GM18907 (cell line): Measurements from ENCODE around the gene ABCG1.

ENCODE experiments used
- ATAC-seq: cut with Tn5 transposase; IDR thresholded peaks from one replicate; pipeline ENCODE4 v1.9.1; 2021; ENCODE audit warnings: mild to moderate bottlenecking, moderate library complexity; ENCODE audit not compliant: unreplicated experiment

The ABCG1 gene

GRCh38 chr21:42214081-42214750 is 4.7 kb upstream of the ABCG1 start:
- no peak for ATAC-seq

DNA sequence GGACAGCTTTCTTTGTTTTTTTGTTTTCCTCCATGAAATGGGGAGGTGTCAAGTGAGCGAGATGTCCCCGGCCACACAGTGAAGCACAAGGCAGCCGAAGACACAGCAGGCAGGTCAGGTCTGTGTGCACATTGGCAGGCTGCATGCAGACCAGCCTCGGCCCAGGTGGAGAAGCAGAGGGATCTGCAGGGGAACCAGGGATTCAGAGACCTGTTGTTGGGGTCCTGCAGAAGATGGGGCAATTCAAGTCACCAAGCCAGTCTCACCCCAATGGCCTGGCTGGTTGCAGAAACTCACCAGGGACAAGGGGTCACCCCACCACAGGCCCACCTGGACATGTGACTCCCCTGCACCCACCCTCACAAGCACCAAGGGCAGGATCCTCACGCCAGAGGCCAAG is 4.0 kb upstream of the ABCG1 start:
- ATAC-seq, result no peak

- ATAC-seq, result no peak
Measured at GRCh38 chr21:42215942-42216725, 2.8 kb upstream of the ABCG1 start.

- ATAC-seq, result no peak
Measured at GRCh38 chr21:42216726-42217572, 2.0 kb upstream of the ABCG1 start.

DNA sequence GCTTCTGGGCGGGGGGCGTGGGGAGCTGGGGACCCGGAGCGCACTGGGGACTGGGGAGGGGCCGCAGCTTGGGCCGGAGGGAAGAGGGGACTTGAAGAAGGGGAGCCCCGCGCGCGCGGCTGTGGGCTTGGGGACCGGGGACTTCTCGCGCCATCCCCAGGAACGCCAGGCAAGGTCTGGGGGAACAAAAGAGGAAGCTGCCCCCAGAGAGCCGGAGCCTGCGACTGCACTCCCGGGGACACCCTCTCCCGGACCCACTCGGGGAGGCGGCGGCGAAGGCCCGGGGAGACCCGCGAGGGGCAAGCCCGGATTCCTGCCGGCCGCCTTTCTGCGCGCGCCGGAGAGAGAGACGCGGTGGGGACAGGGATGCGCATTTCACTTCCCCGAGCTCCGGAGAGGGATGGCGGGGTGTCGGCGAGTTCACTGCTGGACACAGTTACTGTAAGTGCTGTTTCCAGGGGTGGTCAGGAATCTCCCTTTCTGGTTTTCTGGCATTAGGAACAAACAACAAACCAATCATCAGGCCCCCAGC is 732 bp downstream of the ABCG1 start:
- peak; percentile 32 for ATAC-seq

DNA sequence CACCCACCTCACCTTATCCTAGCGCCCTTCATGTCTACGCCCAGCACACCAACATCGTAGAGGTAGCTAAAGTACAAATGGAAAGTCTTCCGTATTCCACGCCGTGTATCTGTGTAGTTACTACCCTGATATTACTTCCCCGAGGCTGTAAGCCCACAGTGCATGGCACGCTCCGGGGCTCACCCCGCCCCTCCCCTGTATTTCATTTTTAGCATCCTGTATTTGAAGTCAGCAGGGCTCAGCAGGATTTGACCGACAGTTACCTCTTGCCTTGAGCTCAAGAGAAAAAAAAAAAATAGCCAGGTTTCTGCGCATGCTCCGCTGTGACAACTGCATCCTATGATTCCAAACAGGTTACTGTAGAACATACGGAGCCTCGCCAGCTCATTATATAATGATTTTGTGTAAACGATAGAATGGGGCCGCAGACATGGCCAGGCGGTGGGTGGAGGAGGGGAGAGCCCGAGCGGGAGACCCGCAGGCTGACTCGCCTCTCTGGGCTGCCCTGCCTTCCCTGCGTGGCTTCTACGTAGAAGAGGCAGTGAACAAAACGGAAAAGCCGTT is 1.3 kb downstream of the ABCG1 start:
- ATAC-seq, result peak; percentile 53

DNA sequence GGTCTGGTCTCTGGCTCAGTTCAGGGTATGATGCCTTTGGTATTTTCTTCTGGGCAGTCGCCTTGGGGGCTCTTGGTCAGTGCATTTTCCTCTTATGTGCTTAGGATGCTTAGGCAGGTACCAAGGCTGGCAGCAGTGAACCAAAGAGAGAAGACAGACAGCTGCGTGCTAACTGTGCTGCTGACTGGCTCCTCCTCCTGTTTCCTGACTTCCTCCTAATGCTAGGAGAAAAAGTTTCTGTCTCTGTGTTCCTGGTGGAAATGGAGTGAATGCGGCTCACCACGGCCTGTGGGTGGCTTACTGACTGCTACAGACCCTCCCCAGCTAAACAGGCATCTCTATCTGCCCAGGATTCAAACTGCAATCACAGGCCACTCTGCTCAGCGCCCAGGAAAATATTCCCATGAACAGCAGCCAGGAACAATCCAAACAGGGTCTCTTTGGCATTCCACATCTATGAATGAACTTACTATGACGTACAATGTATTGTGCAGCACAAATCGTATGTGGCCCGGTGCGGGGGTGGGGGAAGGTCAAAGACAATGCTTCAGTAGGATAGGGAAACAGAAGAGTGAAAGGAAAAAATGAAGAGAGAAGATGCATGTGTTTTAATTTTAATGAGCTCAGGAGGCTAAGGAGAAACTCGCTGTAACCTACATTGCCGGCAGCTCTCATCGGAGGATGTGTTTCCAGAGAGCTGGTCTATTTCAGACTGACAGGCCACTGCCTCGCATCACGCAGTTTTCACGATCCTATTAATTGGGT is 2.8 kb downstream of the ABCG1 start:
- ATAC-seq, result no peak

GRCh38 chr21:42222386-42222785 is 3.4 kb downstream of the ABCG1 start:
- ATAC-seq, result no peak

DNA sequence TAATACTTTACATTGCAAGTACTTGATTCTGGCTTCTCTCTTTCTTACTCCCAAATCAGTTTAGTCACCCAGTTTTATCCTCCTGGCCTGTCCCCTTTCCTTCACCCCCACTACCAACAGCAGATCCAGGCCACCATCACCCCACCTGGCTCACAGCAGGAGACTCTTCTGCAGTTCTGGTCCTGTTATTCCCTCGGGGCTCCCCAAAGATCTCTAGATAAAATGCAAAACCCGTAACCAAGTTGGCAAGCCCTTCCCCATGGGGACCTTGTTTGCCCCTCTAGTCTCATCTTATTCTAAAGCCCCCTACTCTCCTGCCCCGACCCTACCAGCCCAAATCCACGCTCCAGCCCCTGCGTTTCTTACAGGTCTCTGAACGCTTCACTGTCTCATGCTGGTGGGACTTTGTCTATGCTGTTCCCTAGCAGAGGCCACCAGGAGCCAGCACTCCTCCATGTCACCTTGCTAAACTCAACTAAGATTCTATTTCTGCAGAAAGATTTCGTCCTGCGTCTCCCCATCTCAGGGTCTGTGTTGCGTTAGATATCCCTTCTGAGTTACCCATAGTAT is 4.0 kb downstream of the ABCG1 start:
- no peak for ATAC-seq

GRCh38 chr21:42223826-42224575 is 5.1 kb downstream of the ABCG1 start:
- ATAC-seq, result no peak

GRCh38 chr21:42225042-42225441 is 6.1 kb downstream of the ABCG1 start:
- ATAC-seq, result no peak

GRCh38 chr21:42225571-42226155 is 6.7 kb downstream of the ABCG1 start:
- no peak for ATAC-seq

DNA sequence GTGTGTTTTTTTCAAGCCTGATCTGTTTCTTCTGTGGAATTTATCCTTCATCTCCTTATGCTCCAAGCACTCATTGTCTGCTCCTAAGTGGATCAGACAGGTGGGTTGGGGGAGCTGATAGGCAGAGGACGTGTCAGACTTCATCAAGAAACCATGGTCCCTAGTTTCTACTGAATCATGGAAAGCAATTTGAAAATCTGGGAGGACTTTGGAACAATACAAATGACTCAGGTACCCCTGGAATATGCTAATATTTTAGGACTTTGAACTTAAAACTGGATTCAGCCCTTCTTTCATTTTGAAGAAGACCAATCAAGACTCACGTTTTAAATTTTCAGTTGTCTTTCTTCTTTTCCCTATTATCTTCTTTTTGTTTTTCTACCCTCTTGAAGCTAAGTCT is 7.7 kb downstream of the ABCG1 start:
- ATAC-seq, result no peak

DNA sequence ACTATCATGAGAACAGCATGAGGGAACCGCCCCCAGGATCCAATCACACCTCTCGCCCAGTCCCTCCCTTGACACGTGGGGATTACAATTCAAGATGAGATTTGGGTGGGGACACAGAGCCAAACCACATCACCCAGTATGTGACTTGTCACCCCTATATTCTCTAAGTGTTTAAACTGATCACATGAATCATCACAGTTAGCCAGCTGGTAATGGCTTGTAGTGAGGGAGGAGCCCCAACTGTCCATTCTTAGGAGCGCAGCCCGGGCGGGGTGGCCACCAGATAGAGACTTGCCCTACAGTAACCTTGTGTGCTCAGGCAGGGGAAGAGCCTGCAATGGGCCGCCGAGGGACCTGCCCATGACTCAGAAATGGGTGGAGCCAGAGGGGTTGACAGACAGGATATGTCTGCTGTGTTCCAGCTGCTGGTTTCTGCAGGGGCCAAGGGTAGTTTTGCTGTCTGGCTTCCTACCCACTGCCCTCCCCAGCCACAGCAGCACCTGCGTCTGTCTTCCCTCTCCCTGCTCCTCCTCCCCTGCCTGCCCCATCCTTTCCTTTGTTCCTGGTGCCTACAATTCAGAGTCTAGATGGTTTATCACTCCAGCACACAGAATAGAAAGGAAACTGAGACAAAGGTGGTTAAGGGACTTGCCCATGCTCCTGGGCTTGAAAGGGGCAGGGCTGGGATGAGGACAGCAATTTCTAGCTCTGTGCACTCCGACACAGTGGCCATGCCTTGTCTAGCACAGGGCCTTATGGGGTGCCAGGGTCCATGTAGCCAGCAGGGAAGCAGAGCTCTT is 9.2 kb downstream of the ABCG1 start:
- ATAC-seq, result peak; percentile 92

DNA sequence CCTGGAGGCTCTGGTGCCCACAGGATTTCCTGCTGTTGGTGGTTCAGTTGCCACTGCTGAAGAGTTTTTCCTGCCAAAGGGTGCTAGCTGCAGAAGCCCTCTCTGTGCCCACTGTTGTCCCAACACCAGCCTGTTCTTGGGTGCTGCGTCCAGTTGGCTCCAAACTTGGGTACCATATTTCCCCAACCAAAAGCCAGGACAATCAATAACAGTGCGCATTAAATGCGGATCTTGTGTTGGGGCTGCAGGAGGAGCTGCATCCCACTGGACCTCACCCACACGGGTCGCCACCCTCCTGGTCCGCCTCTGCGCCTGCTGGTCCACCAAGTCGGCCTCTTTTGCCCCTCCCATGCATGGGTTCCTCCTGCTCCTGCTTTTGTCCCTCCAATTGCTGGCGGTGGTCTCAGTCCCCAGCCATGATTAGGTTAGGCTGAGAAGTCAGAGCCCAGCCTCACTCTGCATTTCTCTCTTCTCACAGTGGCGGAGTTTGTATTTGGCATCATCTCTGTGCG is 9.8 kb downstream of the ABCG1 start:
- no peak for ATAC-seq

DNA sequence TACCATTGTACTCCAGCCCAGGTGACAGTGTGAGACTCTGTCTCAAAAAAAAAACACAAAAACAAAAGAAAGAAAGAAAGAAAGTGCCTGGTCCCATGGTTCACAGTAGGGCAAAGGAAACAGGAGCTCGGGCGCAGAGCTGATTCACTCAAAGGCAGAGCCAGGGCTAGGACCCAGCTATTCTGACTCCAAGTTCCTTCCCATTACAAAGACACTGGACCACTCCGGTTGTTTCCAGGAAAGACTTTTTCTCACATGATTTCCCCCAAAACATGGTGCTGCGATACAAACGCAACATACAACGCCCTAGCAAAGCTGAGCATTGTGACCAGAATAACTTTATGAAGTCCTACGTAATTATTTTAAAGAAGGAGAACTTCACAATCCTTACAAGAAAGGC is 10.7 kb downstream of the ABCG1 start:
- no peak for ATAC-seq

DNA sequence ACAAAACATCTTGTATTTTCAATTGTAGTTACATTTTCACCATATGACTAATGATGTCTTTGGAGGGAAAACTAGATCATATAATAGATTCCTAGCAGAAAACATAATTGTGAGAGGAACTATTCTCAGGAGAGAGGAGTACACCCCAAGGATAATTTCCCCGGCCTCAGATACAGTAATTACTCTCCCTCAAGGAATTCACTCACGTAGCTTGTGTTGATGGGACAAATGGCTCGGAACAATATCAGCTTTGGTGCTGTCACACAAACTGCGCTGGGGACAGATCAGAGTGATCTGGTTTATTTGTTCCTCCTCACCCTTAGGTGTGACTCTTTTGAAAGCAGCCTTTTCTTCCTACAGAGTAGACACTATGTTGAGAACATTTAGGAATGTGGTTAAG is 11.2 kb downstream of the ABCG1 start:
- no peak for ATAC-seq

- no peak for ATAC-seq
Measured at GRCh38 chr21:42230636-42231035, 11.7 kb downstream of the ABCG1 start.
